Measurements from ENCODE around the gene TMPO. TPM values are rescaled to one million over a fixed set of nuclear protein-coding genes. Genes with fewer than 3 reads are reported as not detected.
"Not testable (repeated sequence)": the region's sequence is repeated elsewhere in the genome, so short reads cannot be mapped to it uniquely, and the experiment has no call there.

Gene TMPO
- total RNA-seq, 1 donor from 2014 or later: 36.1 TPM

GRCh38 chr12:98509063-98509462, 6.3 kb upstream of the TMPO start:
- DNase-seq (ENCODE audit: low read depth in 2 of 2): no peak

- not testable (repeated sequence) for DNase-seq (ENCODE audit: low read depth in 2 of 2)
Measured at GRCh38 chr12:98511806-98512205, 3.6 kb upstream of the TMPO start.

GRCh38 chr12:98513379-98514322, 1.7 kb upstream of the TMPO start:
- DNase-seq (ENCODE audit: low read depth in 2 of 2): no peak

- no peak for DNase-seq (ENCODE audit: low read depth in 2 of 2)
Measured at GRCh38 chr12:98514982-98515286, 456 bp upstream of the TMPO start.

GRCh38 chr12:98516111-98516873, 902 bp downstream of the TMPO start:
- peak; percentile 84 to 86 for DNase-seq (ENCODE audit: low read depth in 2 of 2)

- no peak for DNase-seq (ENCODE audit: low read depth in 2 of 2)
Measured at GRCh38 chr12:98519257-98519907, 4.0 kb downstream of the TMPO start.

GRCh38 chr12:98530068-98530467, 14.7 kb downstream of the TMPO start:
- DNase-seq (ENCODE audit: low read depth in 2 of 2): no peak

- peak; percentile 45 to 55 for DNase-seq (ENCODE audit: low read depth in 2 of 2)
Measured at GRCh38 chr12:98532687-98533304, 17.4 kb downstream of the TMPO start.

- DNase-seq (ENCODE audit: low read depth in 2 of 2): no peak
Measured at GRCh38 chr12:98533723-98534251, 18.4 kb downstream of the TMPO start.

- no peak for DNase-seq (ENCODE audit: low read depth in 2 of 2)
Measured at GRCh38 chr12:98538031-98538430, 22.6 kb downstream of the TMPO start.

GRCh38 chr12:98543701-98544100, 28.3 kb downstream of the TMPO start:
- no peak for DNase-seq (ENCODE audit: low read depth in 2 of 2)

GRCh38 chr12:98544751-98545150, 29.4 kb downstream of the TMPO start:
- no peak for DNase-seq (ENCODE audit: low read depth in 2 of 2)

- DNase-seq (ENCODE audit: low read depth in 2 of 2): no peak
Measured at GRCh38 chr12:98549371-98550110, 34.2 kb downstream of the TMPO start.

- DNase-seq (ENCODE audit: low read depth in 2 of 2): no peak
Measured at GRCh38 chr12:98551787-98552186, 36.4 kb downstream of the TMPO start.

GRCh38 chr12:98558097-98558496, 42.7 kb downstream of the TMPO start:
- DNase-seq (ENCODE audit: low read depth in 2 of 2): not testable (repeated sequence)

- no peak for DNase-seq (ENCODE audit: low read depth in 2 of 2)
Measured at GRCh38 chr12:98559666-98560065, 44.3 kb downstream of the TMPO start.

GRCh38 chr12:98561846-98562245, 46.5 kb downstream of the TMPO start:
- DNase-seq (ENCODE audit: low read depth in 2 of 2): no peak

- DNase-seq (ENCODE audit: low read depth in 2 of 2): no peak
Measured at GRCh38 chr12:98572010-98572409, 56.6 kb downstream of the TMPO start.

GRCh38 chr12:98574110-98574509, 58.7 kb downstream of the TMPO start:
- no peak for DNase-seq (ENCODE audit: low read depth in 2 of 2)

GRCh38 chr12:98575013-98575412, 59.6 kb downstream of the TMPO start:
- DNase-seq (ENCODE audit: low read depth in 2 of 2): no peak

GRCh38 chr12:98576795-98577194, 61.4 kb downstream of the TMPO start:
- DNase-seq (ENCODE audit: low read depth in 2 of 2): not testable (repeated sequence)

All from lung microvascular endothelial cell (primary cell).